ENCODE measurements around the gene DRG2. TPM values are rescaled to one million over a fixed set of nuclear protein-coding genes. Genes with fewer than 3 reads are reported as not detected.

The DRG2 gene
- total RNA-seq, 1 donor = 40.2 TPM

GRCh38 chr17:18117982-18118975, 30.5 kb downstream of the DRG2 start:
- TF ChIP-seq CTCF (IDR thresholded peaks at IDR 0.05; ENCODE audit: extremely low read depth, low read depth, low read length) = no peak
- DNase-seq (ENCODE audit: insufficient read length, low spot score, missing footprints) = no peak
- no peak overlapping the region for H3K27ac ChIP-seq (ENCODE audit: low read depth, low read length)

GRCh38 chr17:18119166-18119745, 31.5 kb downstream of the DRG2 start:
- DNase-seq (ENCODE audit: insufficient read length, low spot score, missing footprints) = no peak
- Histone ChIP-seq H4K20me1 (ENCODE audit: insufficient read depth, low read length) (no peaks in the 10 kb centered on the region), H3K9me3 (ENCODE audit: low read depth, low read length) (no peaks in the 10 kb centered on the region), H3K4me3 (ENCODE audit: insufficient read depth, low read length) (no peak overlapping the region), H2AFZ (ENCODE audit: low read length) (no peak overlapping the region), H3K36me3 (ENCODE audit: insufficient read depth, low read length) (no peaks in the 10 kb centered on the region), H3K4me1 (ENCODE audit: insufficient read depth, low read length) (no peaks in the 10 kb centered on the region), H3K27me3 (ENCODE audit: insufficient read depth, low read length) (no peaks in the 10 kb centered on the region), H3K79me2 (ENCODE audit: insufficient read depth, low read length) (no peaks in the 10 kb centered on the region), H3K4me2 (ENCODE audit: insufficient read depth, low read length) (no peak overlapping the region), H3K27ac (ENCODE audit: low read depth, low read length) (no peak overlapping the region)
- no peak for TF ChIP-seq CTCF (IDR thresholded peaks at IDR 0.05; ENCODE audit: extremely low read depth, low read depth, low read length)

More at GRCh38 chr17:18117982-18118975, 30.5 kb downstream of the DRG2 start:
- H3K27me3 ChIP-seq (ENCODE audit: insufficient read depth, low read length) = no peaks in the 10 kb centered on the region
- no peak overlapping the region for H3K4me2 ChIP-seq (ENCODE audit: insufficient read depth, low read length)
- no peaks in the 10 kb centered on the region for H3K9me3 ChIP-seq (ENCODE audit: low read depth, low read length)
- no peaks in the 10 kb centered on the region for H3K79me2 ChIP-seq (ENCODE audit: insufficient read depth, low read length)
- no peak overlapping the region for H2AFZ ChIP-seq (ENCODE audit: low read length)
- no peaks in the 10 kb centered on the region for H3K36me3 ChIP-seq (ENCODE audit: insufficient read depth, low read length)
- no peaks in the 10 kb centered on the region for H3K4me1 ChIP-seq (ENCODE audit: insufficient read depth, low read length)
- H3K4me3 ChIP-seq (ENCODE audit: insufficient read depth, low read length) = no peak overlapping the region
- H4K20me1 ChIP-seq (ENCODE audit: insufficient read depth, low read length) = no peaks in the 10 kb centered on the region

- H4K20me1 ChIP-seq (ENCODE audit: insufficient read depth, low read length) = no peaks in the 10 kb centered on the region
- no peaks in the 10 kb centered on the region for H3K79me2 ChIP-seq (ENCODE audit: insufficient read depth, low read length)
Measured at GRCh38 chr17:18119938-18120337, 32.2 kb downstream of the DRG2 start.

More at GRCh38 chr17:18119938-18120337, 32.2 kb downstream of the DRG2 start:
- H3K36me3 ChIP-seq (ENCODE audit: insufficient read depth, low read length) = no peaks in the 10 kb centered on the region
- no peaks in the 10 kb centered on the region for H3K27me3 ChIP-seq (ENCODE audit: insufficient read depth, low read length)
- DNase-seq (ENCODE audit: insufficient read length, low spot score, missing footprints) = no peak
- H3K4me1 ChIP-seq (ENCODE audit: insufficient read depth, low read length) = no peaks in the 10 kb centered on the region
- no peak overlapping the region for H3K4me2 ChIP-seq (ENCODE audit: insufficient read depth, low read length)
- H3K4me3 ChIP-seq (ENCODE audit: insufficient read depth, low read length) = no peak overlapping the region
- no peak overlapping the region for H3K27ac ChIP-seq (ENCODE audit: low read depth, low read length)
- no peak overlapping the region for H2AFZ ChIP-seq (ENCODE audit: low read length)
- no peaks in the 10 kb centered on the region for H3K9me3 ChIP-seq (ENCODE audit: low read depth, low read length)
- TF ChIP-seq CTCF (IDR thresholded peaks at IDR 0.05; ENCODE audit: extremely low read depth, low read depth, low read length) = no peak

All from osteoblast (primary cell).